Vagina (tissue), 2 donors: Measurements from ENCODE around the gene GATAD2A.
A peak's percentile ranks its signal among the peaks of the same experiment; 100 is the strongest.

ENCODE experiments used
- POLR2A ChIP-seq, 2 donors: fragments of 450-650 bp; IDR thresholded peaks; one replicate each; pipeline ENCODE4 v1.6.1; 2017; ENCODE audit warnings: antibody characterized with exemption in 2 of 2, mild to moderate bottlenecking in 2 of 2, moderate library complexity in 2 of 2
- POLR2AphosphoS5 ChIP-seq, 2 donors: sonication (generic); formaldehyde crosslinking; IDR thresholded peaks; one replicate each; pipeline ENCODE4 v1.9.0; 2017; ENCODE audit warnings: antibody characterized with exemption in 2 of 2, mild to moderate bottlenecking in 2 of 2, low read depth in 1 of 2; ENCODE audit not compliant: insufficient read depth in 1 of 2
- TF ChIP-seq, protein P1 (sequence below), 3 experiments: fragments of 450-650 bp in 2 of 3; fragments of 200-600 bp in 1 of 3; sonication (generic) in 1 of 3; IDR thresholded peaks; one replicate each; pipeline ENCODE4 v1.5.1; 2017 to 2019; ENCODE audit warnings: antibody characterized with exemption in 3 of 3, mild to moderate bottlenecking in 2 of 3, moderate library complexity in 2 of 3

DNA sequence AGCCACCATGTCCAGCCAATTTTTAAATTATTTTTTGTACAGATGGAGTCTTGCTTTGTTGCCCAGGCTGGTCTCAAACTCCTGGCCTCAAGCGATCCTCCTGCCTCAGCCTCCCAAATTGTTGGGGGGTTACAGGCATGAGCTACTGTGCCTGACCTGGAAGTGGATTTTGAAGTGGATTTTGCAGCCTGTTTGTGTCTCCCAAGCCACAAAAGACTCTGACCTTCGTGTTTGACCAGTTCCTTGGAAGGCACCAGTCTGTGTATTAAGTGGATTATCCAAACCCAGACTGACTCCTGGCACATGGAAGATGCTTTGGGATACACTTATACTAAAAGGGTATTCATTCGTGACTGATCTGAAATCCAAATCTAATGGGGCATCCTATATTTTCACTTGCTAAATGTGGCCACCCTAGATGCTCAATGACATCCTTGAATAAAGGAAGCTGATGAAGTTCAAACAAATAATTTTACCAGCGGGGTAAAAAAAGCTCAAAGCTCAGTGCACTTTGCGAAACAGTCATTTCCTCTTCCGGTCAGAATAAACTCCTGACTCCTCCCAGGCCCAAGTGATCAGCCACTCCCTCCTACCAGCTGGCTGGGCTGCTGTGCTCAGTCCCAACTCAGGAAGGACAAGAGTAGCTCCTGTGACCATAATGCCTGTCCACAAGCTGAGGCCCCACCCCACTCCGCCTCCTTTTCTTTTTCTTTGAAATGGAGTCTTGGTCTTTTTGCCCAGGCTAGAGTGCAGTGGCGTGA lies 32.6 kb upstream of the GATAD2A start:
- TF ChIP-seq POLR2A (IDR thresholded peaks at IDR 0.05) (no peak), POLR2AphosphoS5 (IDR thresholded peaks at IDR 0.05; ENCODE audit: insufficient read depth in 1 of 2, low read depth in 1 of 2) (peak; percentile 29 to 79)
- TF ChIP-seq, protein P1, sequence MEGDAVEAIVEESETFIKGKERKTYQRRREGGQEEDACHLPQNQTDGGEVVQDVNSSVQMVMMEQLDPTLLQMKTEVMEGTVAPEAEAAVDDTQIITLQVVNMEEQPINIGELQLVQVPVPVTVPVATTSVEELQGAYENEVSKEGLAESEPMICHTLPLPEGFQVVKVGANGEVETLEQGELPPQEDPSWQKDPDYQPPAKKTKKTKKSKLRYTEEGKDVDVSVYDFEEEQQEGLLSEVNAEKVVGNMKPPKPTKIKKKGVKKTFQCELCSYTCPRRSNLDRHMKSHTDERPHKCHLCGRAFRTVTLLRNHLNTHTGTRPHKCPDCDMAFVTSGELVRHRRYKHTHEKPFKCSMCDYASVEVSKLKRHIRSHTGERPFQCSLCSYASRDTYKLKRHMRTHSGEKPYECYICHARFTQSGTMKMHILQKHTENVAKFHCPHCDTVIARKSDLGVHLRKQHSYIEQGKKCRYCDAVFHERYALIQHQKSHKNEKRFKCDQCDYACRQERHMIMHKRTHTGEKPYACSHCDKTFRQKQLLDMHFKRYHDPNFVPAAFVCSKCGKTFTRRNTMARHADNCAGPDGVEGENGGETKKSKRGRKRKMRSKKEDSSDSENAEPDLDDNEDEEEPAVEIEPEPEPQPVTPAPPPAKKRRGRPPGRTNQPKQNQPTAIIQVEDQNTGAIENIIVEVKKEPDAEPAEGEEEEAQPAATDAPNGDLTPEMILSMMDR (IDR thresholded peaks at IDR 0.05): no peak
